Measurements from ENCODE around the gene CTDSPL2. TPM values are rescaled to one million over a fixed set of nuclear protein-coding genes. Genes with fewer than 3 reads are reported as not detected.

Gene CTDSPL2
- total and polyA plus RNA-seq, 2 donors (not counting 3 experiments of a cell fraction or from before 2014, with no cell fraction given): 12.2 to 55.1 TPM

DNA sequence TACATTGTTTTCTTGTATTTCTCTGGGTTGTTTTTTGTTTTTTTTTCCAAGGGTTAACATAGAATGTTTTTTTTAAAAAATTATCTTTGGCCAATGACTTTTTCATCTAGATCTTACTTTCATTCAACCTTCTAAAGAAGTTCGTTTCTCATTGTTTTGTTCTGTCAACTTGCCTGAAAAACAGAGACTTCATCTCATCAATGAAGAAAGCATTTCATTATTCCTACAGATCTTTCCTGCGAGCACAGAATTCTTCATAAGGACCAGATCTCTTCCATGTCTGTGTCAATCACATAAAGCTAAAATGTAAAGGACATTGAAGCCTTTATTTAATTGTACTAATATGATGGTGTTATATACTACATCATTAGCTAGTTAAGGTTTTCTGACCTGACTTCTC, 99.8 kb downstream of the CTDSPL2 start:
- Histone ChIP-seq H3K4me2 (ENCODE audit: insufficient read depth, low read length) (no peak overlapping the region), H3K4me3 (replicated peaks in 1 of 3; ENCODE audit: insufficient read depth in 1 of 3, low read depth in 1 of 3, low read length in 3 of 3) (no peak overlapping the region), H3K4me1 (ENCODE audit: control insufficient read depth, extremely low read depth, insufficient read depth, low read length) (no peaks in the 10 kb centered on the region), H2AFZ (ENCODE audit: low read depth, low read length) (no peak overlapping the region), H3K27ac (ENCODE audit: insufficient read depth, low read depth, low read length) (no peak overlapping the region), H3K79me2 (ENCODE audit: control insufficient read depth, insufficient read depth, low read length) (no peaks in the 10 kb centered on the region), H4K20me1 (replicated peaks; ENCODE audit: control insufficient read depth, extremely low read depth, insufficient read depth, low read length) (no peaks in the 10 kb centered on the region), H3K9me1 (replicated peaks; ENCODE audit: control insufficient read depth, extremely low read depth, insufficient read depth, low read length) (no peaks in the 10 kb centered on the region), H3K9ac (replicated peaks; ENCODE audit: extremely low read depth, insufficient read depth, low read length) (no peak overlapping the region), H3K36me3 (ENCODE audit: control insufficient read depth in 2 of 2, extremely low read depth in 1 of 2, insufficient read depth in 2 of 2, low read length in 2 of 2) (no peaks in the 10 kb centered on the region), H3K9me3 (replicated peaks; ENCODE audit: control insufficient read depth, insufficient read depth, low read length) (no peaks in the 10 kb centered on the region), H3K27me3 (ENCODE audit: control insufficient read depth in 2 of 2, insufficient read depth in 2 of 2, low read length in 2 of 2) (no peaks in the 10 kb centered on the region)
- dilution Hi-C loops (cut with MboI; ENCODE audit: extremely low pct_ligation_motif_present, low sequenced_read_pairs) (no loop called here), intact Hi-C loops (cut with micrococcal nuclease) (no loop called here)
- CTCF ChIA-PET: no interaction called here
- DNase-seq (ENCODE audit: low read depth, low spot score): no peak
- FAIRE-seq: no peak
- TF ChIP-seq, protein P1, sequence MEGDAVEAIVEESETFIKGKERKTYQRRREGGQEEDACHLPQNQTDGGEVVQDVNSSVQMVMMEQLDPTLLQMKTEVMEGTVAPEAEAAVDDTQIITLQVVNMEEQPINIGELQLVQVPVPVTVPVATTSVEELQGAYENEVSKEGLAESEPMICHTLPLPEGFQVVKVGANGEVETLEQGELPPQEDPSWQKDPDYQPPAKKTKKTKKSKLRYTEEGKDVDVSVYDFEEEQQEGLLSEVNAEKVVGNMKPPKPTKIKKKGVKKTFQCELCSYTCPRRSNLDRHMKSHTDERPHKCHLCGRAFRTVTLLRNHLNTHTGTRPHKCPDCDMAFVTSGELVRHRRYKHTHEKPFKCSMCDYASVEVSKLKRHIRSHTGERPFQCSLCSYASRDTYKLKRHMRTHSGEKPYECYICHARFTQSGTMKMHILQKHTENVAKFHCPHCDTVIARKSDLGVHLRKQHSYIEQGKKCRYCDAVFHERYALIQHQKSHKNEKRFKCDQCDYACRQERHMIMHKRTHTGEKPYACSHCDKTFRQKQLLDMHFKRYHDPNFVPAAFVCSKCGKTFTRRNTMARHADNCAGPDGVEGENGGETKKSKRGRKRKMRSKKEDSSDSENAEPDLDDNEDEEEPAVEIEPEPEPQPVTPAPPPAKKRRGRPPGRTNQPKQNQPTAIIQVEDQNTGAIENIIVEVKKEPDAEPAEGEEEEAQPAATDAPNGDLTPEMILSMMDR (IDR thresholded peaks at IDR 0.05; ENCODE audit: extremely low read depth in 1 of 2, insufficient read depth in 1 of 2, low read depth in 1 of 2, low read length in 2 of 2): no peak
- TF ChIP-seq GATA2 (IDR thresholded peaks at IDR 0.05; ENCODE audit: insufficient read depth, insufficient read length, low read depth, low read length): no peak
- TF ChIP-seq, protein P2, sequence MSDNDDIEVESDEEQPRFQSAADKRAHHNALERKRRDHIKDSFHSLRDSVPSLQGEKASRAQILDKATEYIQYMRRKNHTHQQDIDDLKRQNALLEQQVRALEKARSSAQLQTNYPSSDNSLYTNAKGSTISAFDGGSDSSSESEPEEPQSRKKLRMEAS (IDR thresholded peaks at IDR 0.05; ENCODE audit: insufficient read depth, insufficient read length): no peak
- no peak for TF ChIP-seq FOS (IDR thresholded peaks at IDR 0.05; ENCODE audit: borderline replicate concordance, insufficient read depth, low read length)
- no peak for TF ChIP-seq JUN (IDR thresholded peaks at IDR 0.05; ENCODE audit: borderline replicate concordance, insufficient read depth, insufficient read length, low read depth)
- no peak for TF ChIP-seq EZH2 (IDR thresholded peaks at IDR 0.05; ENCODE audit: borderline replicate concordance, low read depth, low read length, severe bottlenecking)
- POLR2A ChIA-PET: interaction anchor here (1.6 kb wide), 1 partner anchor 10 kb away, joined by 6 read pairs; the partner anchor contains the start of gene EIF3J
- no TSS peak for BruUV-seq (replicated peaks)
